NOMO-1 (cell line): ENCODE measurements around the gene CEP57L1.
A peak's percentile ranks its signal among the peaks of the same experiment; 100 is the strongest.

ENCODE experiments used
- DNase-seq, 2 experiments: peaks; one replicate each; lab custom pipeline; 2025; ENCODE audit not compliant: unreplicated experiment in 2 of 2; lab: John Stamatoyannopoulos, UW

Gene CEP57L1

GRCh38 chr6:109095036-109095834, at the start of gene CEP57L1:
CEP57L1 (plus strand) TSS chr6:109095507; CDS start chr6:109145222, 49,715 bp downstream.
- peak; percentile 92 to 96 for DNase-seq

GRCh38 chr6:109048176-109048575, 47.1 kb upstream of the CEP57L1 start:
- no peak for DNase-seq

- DNase-seq = no peak
Measured at GRCh38 chr6:109048670-109049415, 46.5 kb upstream of the CEP57L1 start.

GRCh38 chr6:109050012-109050411, 45.3 kb upstream of the CEP57L1 start:
- DNase-seq = peak in 1 of 2 experiments; percentile 33

GRCh38 chr6:109050447-109051102, 44.7 kb upstream of the CEP57L1 start:
- DNase-seq = no peak

- no peak for DNase-seq
Measured at GRCh38 chr6:109051301-109052017, 43.8 kb upstream of the CEP57L1 start.

- DNase-seq = peak in 1 of 2 experiments; percentile 44
Measured at GRCh38 chr6:109052018-109052651, 43.2 kb upstream of the CEP57L1 start.

GRCh38 chr6:109052852-109053251, 42.5 kb upstream of the CEP57L1 start:
- no peak for DNase-seq

GRCh38 chr6:109053336-109053735, 42.0 kb upstream of the CEP57L1 start:
- DNase-seq = no peak

GRCh38 chr6:109055771-109056235, 39.5 kb upstream of the CEP57L1 start:
- peak in 1 of 2 experiments; percentile 40 for DNase-seq

GRCh38 chr6:109056661-109057060, 38.6 kb upstream of the CEP57L1 start:
- no peak for DNase-seq

GRCh38 chr6:109058620-109059019, 36.7 kb upstream of the CEP57L1 start:
- no peak for DNase-seq

- no peak for DNase-seq
Measured at GRCh38 chr6:109059153-109059552, 36.2 kb upstream of the CEP57L1 start.

- peak; percentile 37 to 65 for DNase-seq
Measured at GRCh38 chr6:109059571-109060021, 35.7 kb upstream of the CEP57L1 start.

- no peak for DNase-seq
Measured at GRCh38 chr6:109060571-109060970, 34.7 kb upstream of the CEP57L1 start.

- DNase-seq = no peak
Measured at GRCh38 chr6:109062216-109062615, 33.1 kb upstream of the CEP57L1 start.

- DNase-seq = no peak
Measured at GRCh38 chr6:109062767-109063352, 32.4 kb upstream of the CEP57L1 start.

- DNase-seq = peak; percentile 20 to 62
Measured at GRCh38 chr6:109069746-109070145, 25.6 kb upstream of the CEP57L1 start.

GRCh38 chr6:109071125-109071917, 24.0 kb upstream of the CEP57L1 start:
- no peak for DNase-seq
